DOHH2 (cell line): Measurements from ENCODE around the gene DUSP16.

ENCODE experiments used
- CTCF ChIP-seq: fragments of 200-600 bp; sonication (generic); IDR thresholded peaks from one replicate; pipeline ENCODE4 v1.5.1; 2014; ENCODE audit warnings: antibody characterized with exemption, mild to moderate bottlenecking, low read depth, low read length; ENCODE audit not compliant: poor library complexity, severe bottlenecking
- EZH2phosphoT487 ChIP-seq: fragments of 200-600 bp; sonication (generic); IDR thresholded peaks from 2 replicates; pipeline ENCODE4 v1.6.1; 2017; ENCODE audit warnings: borderline replicate concordance, mild to moderate bottlenecking, antibody characterized with exemption, low read length, moderate library complexity, mixed read lengths

- no peak for TF ChIP-seq CTCF
- TF ChIP-seq EZH2phosphoT487, result no peak
Observed at GRCh38 chr12:12428047-12428446, 134.6 kb downstream of the DUSP16 start.
